HEK293T (cell line): ENCODE data around the gene GPR157.

ENCODE experiments used
- CTCF ChIA-PET: fragments of 350-600 bp; formaldehyde crosslinking; extraction: SDS; loops from one replicate; lab custom pipeline; 2021; ENCODE audit warnings: antibody characterized with exemption, inconsistent platforms; lab: Yijun Ruan, JAX
- POLR2A ChIA-PET: fragments of 350-600 bp; formaldehyde crosslinking; extraction: SDS; loops from one replicate; lab custom pipeline; 2020; ENCODE audit warnings: antibody characterized with exemption, inconsistent platforms; lab: Yijun Ruan, JAX
- DNase-seq: peaks from one replicate; pipeline ENCODE4 v3.0.0; 2012; ENCODE audit warnings: mixed read lengths; ENCODE audit errors: extremely low spot score
- ARNT ChIP-seq: fragments of 450-650 bp; IDR thresholded peaks from 2 replicates; pipeline ENCODE4 v1.6.1; 2017; ENCODE audit warnings: mild to moderate bottlenecking
- BHLHE40 ChIP-seq: fragments of 450-650 bp; IDR thresholded peaks from 2 replicates; pipeline ENCODE4 v1.6.1; 2016; ENCODE audit warnings: mild to moderate bottlenecking, moderate library complexity, borderline replicate concordance
- CTBP1 ChIP-seq: fragments of 450-650 bp; IDR thresholded peaks from 2 replicates; pipeline ENCODE4 v1.6.1; 2016; ENCODE audit warnings: borderline replicate concordance
- ELF4 ChIP-seq: fragments of 450-650 bp; IDR thresholded peaks from 2 replicates; pipeline ENCODE4 v1.6.1; 2017; ENCODE audit warnings: antibody characterized with exemption
- FOXA1 ChIP-seq: fragments of 450-650 bp; IDR thresholded peaks from 2 replicates; pipeline ENCODE4 v1.6.1; 2016; ENCODE audit warnings: mild to moderate bottlenecking
- FOXK2 ChIP-seq: fragments of 450-650 bp; IDR thresholded peaks from 2 replicates; pipeline ENCODE4 v1.6.1; 2016; ENCODE audit warnings: mild to moderate bottlenecking
- FOXM1 ChIP-seq: fragments of 450-650 bp; IDR thresholded peaks from 2 replicates; pipeline ENCODE4 v1.6.1; 2017; ENCODE audit warnings: mild to moderate bottlenecking, borderline replicate concordance
- HDGF ChIP-seq: fragments of 450-650 bp; IDR thresholded peaks from 2 replicates; pipeline ENCODE4 v1.6.1; 2017; ENCODE audit warnings: antibody characterized with exemption, borderline replicate concordance
- L3MBTL2 ChIP-seq: fragments of 450-650 bp; conservative IDR thresholded peaks from 2 replicates; pipeline ENCODE4 v1.6.1; 2016; ENCODE audit warnings: mild to moderate bottlenecking
- LEF1 ChIP-seq: fragments of 450-650 bp; IDR thresholded peaks from 2 replicates; pipeline ENCODE4 v1.6.1; 2017; ENCODE audit warnings: mild to moderate bottlenecking, borderline replicate concordance
- NFRKB ChIP-seq: fragments of 450-650 bp; IDR thresholded peaks from 2 replicates; pipeline ENCODE4 v1.6.1; 2016; ENCODE audit warnings: mild to moderate bottlenecking, moderate library complexity
- PKNOX1 ChIP-seq: fragments of 450-650 bp; IDR thresholded peaks from 2 replicates; pipeline ENCODE4 v1.6.1; 2016
- SP1 ChIP-seq: fragments of 450-650 bp; IDR thresholded peaks from 2 replicates; pipeline ENCODE4 v1.6.1; 2017
- SUZ12 ChIP-seq: fragments of 450-650 bp; IDR thresholded peaks from 2 replicates; pipeline ENCODE4 v1.6.1; 2016; ENCODE audit warnings: mild to moderate bottlenecking
- TARDBP ChIP-seq: fragments of 450-650 bp; IDR thresholded peaks from 2 replicates; pipeline ENCODE4 v1.6.1; 2016
- ZNF384 ChIP-seq: fragments of 450-650 bp; IDR thresholded peaks from 2 replicates; pipeline ENCODE4 v1.6.1; 2016

GPR157 gene

GRCh38 chr1:9071554-9072235 is 57.2 kb downstream of the GPR157 start:
- TF ChIP-seq PKNOX1 (no peak), LEF1 (no peak), CTBP1 (no peak), ELF4 (no peak)
- POLR2A ChIA-PET: no interaction called here
- CTCF ChIA-PET: no interaction called here
- no peak for DNase-seq

- DNase-seq: no peak
- POLR2A ChIA-PET: no interaction called here
- CTCF ChIA-PET: interaction anchor here (0.7 kb wide), 1 partner anchor 63 kb away, joined by 3 read pairs; no protein-coding TSS in a partner anchor
- TF ChIP-seq NFRKB (no peak), FOXK2 (no peak), BHLHE40 (no peak), FOXA1 (no peak), PKNOX1 (no peak), TARDBP (no peak), L3MBTL2 (no peak), ARNT (no peak), FOXM1 (no peak), CTBP1 (no peak), ZNF384 (no peak), ELF4 (no peak), LEF1 (no peak), HDGF (no peak), SUZ12 (no peak), SP1 (no peak)
These were observed 58.4 kb downstream of the GPR157 start for GRCh38 chr1:9070486-9070885.

- no peak for TF ChIP-seq FOXK2
- TF ChIP-seq FOXA1: no peak
- TF ChIP-seq CTBP1: no peak
- TF ChIP-seq ARNT: no peak
- no peak for TF ChIP-seq HDGF
- no peak for TF ChIP-seq SP1
- DNase-seq: no peak
- ChIA-PET CTCF (interaction anchor here (0.7 kb wide), 1 partner anchor 62 kb away, joined by 3 read pairs; no protein-coding TSS in a partner anchor), POLR2A (no interaction called here)
These were observed 59.4 kb downstream of the GPR157 start, which contains the start of gene SLC2A5 for GRCh38 chr1:9069326-9070100. SLC2A5 (minus strand) TSS chr1:9069635; CDS start chr1:9069536, 99 bp downstream.

- POLR2A ChIA-PET: no interaction called here
- no peak for DNase-seq
- TF ChIP-seq ARNT (no peak), SUZ12 (no peak), ELF4 (no peak), NFRKB (no peak), PKNOX1 (no peak), BHLHE40 (no peak), LEF1 (no peak), L3MBTL2 (no peak), FOXK2 (no peak), TARDBP (no peak), ZNF384 (no peak), SP1 (no peak), CTBP1 (no peak), FOXM1 (no peak), HDGF (no peak), FOXA1 (no peak)
- CTCF ChIA-PET: interaction anchor here (0.6 kb wide), 1 partner anchor 74 kb away, joined by 8 read pairs; no protein-coding TSS in a partner anchor
These were observed 59.9 kb downstream of the GPR157 start for GRCh38 chr1:9068981-9069325.

- TF ChIP-seq FOXA1: no peak
- no peak for TF ChIP-seq BHLHE40
- no peak for TF ChIP-seq PKNOX1
- no peak for TF ChIP-seq NFRKB
- TF ChIP-seq FOXK2: no peak
- TF ChIP-seq L3MBTL2: no peak
- TF ChIP-seq LEF1: no peak
- no peak for TF ChIP-seq CTBP1
- TF ChIP-seq TARDBP: no peak
- TF ChIP-seq SUZ12: no peak
- TF ChIP-seq FOXM1: no peak
- TF ChIP-seq ARNT: no peak
- no peak for TF ChIP-seq HDGF
- no peak for DNase-seq
- CTCF ChIA-PET: no interaction called here
- POLR2A ChIA-PET: no interaction called here
These were observed 61.7 kb downstream of the GPR157 start for GRCh38 chr1:9066945-9067807.
